Osteocyte (in vitro differentiated cells): Measurements from ENCODE around the gene KRTAP10-5. TPM values are rescaled to one million over a fixed set of nuclear protein-coding genes. Genes with fewer than 3 reads are reported as not detected.

ENCODE experiments used
- DNase-seq: peaks from one replicate; pipeline ENCODE4 v3.0.0; 2021; ENCODE audit warnings: mixed read lengths; ENCODE audit not compliant: unreplicated experiment; ENCODE audit errors: extremely low spot score
- H3K27ac Mint-ChIP-seq: one replicate; pipeline ENCODE4 v1.8.0; 2021; ENCODE audit warnings: mild to moderate bottlenecking, mixed read lengths; ENCODE audit not compliant: unreplicated experiment
- H3K27me3 Mint-ChIP-seq: one replicate; pipeline ENCODE4 v1.8.0; 2021; ENCODE audit warnings: mixed read lengths; ENCODE audit not compliant: unreplicated experiment
- H3K36me3 Mint-ChIP-seq: one replicate; pipeline ENCODE4 v1.8.0; 2021; ENCODE audit warnings: mixed read lengths; ENCODE audit not compliant: unreplicated experiment
- H3K4me1 Mint-ChIP-seq: one replicate; pipeline ENCODE4 v1.8.0; 2021; ENCODE audit warnings: mixed read lengths; ENCODE audit not compliant: unreplicated experiment
- H3K4me3 Mint-ChIP-seq: one replicate; pipeline ENCODE4 v1.8.0; 2021; ENCODE audit warnings: mild to moderate bottlenecking, moderate library complexity, mixed read lengths; ENCODE audit not compliant: unreplicated experiment
- H3K9me3 Mint-ChIP-seq: one replicate; pipeline ENCODE4 v1.8.0; 2021; ENCODE audit warnings: mixed read lengths; ENCODE audit not compliant: unreplicated experiment
- total RNA-seq: library from RNA; stranded (reverse); gene quantifications from 2 replicates; pipeline ENCODE4 v1.2.1, GENCODE V29; 2021
- TF ChIP-seq, protein P1 (sequence below): fragments of 200-600 bp; sonication (generic); IDR thresholded peaks from 2 replicates; pipeline ENCODE4 v1.5.0; 2021; ENCODE audit warnings: antibody characterized with exemption, mild to moderate bottlenecking, moderate library complexity

Gene KRTAP10-5
- total RNA-seq, 1 donor from 2014 or later: not detected

DNA sequence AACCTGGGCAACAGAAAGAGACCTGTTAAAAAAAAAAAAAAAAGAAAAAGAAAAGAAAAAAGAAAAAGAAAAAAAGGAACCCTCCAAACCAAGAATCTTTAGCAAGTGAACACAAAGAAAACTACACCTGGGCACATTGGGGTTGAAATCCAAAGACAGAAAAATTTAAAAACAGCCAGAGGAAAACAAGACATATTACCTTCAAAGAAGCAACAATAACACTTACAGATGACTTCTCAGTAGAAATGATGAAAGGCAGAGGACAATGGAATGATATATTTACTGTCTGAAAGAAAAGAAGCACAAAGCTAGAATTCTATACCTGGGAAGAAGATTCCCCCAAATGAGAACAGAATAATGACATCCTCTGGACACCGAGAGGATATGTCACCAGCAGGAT lies 37.7 kb downstream of the KRTAP10-5 start:
- TF ChIP-seq, protein P1, sequence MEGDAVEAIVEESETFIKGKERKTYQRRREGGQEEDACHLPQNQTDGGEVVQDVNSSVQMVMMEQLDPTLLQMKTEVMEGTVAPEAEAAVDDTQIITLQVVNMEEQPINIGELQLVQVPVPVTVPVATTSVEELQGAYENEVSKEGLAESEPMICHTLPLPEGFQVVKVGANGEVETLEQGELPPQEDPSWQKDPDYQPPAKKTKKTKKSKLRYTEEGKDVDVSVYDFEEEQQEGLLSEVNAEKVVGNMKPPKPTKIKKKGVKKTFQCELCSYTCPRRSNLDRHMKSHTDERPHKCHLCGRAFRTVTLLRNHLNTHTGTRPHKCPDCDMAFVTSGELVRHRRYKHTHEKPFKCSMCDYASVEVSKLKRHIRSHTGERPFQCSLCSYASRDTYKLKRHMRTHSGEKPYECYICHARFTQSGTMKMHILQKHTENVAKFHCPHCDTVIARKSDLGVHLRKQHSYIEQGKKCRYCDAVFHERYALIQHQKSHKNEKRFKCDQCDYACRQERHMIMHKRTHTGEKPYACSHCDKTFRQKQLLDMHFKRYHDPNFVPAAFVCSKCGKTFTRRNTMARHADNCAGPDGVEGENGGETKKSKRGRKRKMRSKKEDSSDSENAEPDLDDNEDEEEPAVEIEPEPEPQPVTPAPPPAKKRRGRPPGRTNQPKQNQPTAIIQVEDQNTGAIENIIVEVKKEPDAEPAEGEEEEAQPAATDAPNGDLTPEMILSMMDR: no peak
- Mint-ChIP-seq H3K4me1 (no peaks in the 10 kb centered on the region), H3K27me3 (peaks cover 8% of the 10 kb centered on the region), H3K36me3 (peaks cover 5% of the 10 kb centered on the region), H3K4me3 (no peak overlapping the region), H3K9me3 (peaks cover 16% of the 10 kb centered on the region), H3K27ac (no peak overlapping the region)
- no peak for DNase-seq

DNA sequence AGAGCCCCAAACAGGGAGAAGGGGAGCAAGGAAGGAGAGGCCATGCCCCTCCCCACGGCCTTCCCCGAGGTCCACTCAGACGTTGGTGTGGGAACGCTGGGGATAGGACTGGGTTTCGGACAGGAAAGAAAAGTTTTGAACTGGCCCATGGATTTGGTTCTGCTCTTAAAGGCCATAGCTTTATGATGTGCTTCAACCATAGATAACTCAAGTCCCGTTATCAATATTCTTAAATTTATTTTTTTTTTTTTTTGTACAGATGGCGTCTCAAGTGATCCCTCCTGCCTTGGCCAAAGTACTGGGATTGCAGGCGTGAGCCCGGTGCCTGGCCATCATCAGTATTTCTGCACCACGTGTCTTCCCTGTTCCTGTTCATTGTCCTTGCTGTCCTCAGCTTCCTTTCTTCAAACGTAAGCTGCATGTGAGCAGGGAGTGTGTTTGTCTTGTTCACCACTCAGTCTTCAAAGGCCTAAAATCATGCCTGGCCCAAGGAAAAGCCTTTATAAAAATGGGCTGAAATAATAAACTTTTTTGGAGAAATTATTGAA lies 39.6 kb downstream of the KRTAP10-5 start:
- DNase-seq: peak; percentile 30
- Mint-ChIP-seq H3K27me3 (peaks cover 12% of the 10 kb centered on the region), H3K4me1 (no peaks in the 10 kb centered on the region), H3K9me3 (peaks cover 5% of the 10 kb centered on the region), H3K27ac (no peak overlapping the region), H3K4me3 (no peak overlapping the region), H3K36me3 (no peaks in the 10 kb centered on the region)
- TF ChIP-seq, protein P1: no peak

DNA sequence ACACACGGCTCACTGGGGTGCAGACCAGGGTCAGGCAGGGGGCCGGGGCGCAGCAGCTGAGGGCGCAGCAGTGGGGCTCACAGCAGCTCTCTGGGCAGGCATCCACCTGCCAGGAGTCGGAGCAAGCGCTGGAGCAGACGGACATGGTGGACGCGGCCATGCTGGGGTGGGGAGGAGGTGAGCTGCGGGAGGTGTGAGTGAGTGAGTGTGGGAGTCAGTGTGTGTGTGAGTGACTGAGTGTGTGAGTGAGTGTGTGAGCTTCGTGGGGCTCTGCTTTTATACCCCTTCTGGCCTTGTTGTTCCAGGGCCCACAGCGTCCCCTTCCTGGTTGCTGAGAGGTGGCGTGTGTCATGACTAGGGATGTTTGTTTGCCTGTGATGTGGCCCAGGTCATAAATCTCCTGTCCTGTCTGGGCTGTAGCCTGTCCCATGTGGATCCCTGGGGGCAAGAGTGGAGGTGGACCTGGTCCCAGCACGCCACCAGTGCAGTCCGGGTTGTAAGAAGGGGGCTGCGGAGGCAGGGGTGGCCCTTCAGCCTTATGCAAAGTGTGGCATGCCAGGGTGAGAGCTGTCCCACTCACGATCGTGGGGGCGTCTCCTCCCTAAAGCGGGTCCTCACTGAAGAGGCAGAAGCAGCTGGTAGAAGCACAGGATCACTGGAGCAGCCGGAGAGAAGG lies 40.3 kb downstream of the KRTAP10-5 start, which contains the start of gene KRTAP10-1:
KRTAP10-1 (minus strand) TSS at position 205 of the 676 bp plus-strand sequence; CDS start at position 160, 45 bp downstream.
- H3K9me3 Mint-ChIP-seq: no peaks in the 10 kb centered on the region
- H3K4me1 Mint-ChIP-seq: no peaks in the 10 kb centered on the region
- no peaks in the 10 kb centered on the region for H3K36me3 Mint-ChIP-seq
- no peak within 1 kb of the TSS for H3K27ac Mint-ChIP-seq
- TF ChIP-seq, protein P1: no peak
- DNase-seq: peak; percentile 83
- no peak within 1 kb of the TSS for H3K4me3 Mint-ChIP-seq
- peaks cover 12% of the 10 kb centered on the region for H3K27me3 Mint-ChIP-seq

DNA sequence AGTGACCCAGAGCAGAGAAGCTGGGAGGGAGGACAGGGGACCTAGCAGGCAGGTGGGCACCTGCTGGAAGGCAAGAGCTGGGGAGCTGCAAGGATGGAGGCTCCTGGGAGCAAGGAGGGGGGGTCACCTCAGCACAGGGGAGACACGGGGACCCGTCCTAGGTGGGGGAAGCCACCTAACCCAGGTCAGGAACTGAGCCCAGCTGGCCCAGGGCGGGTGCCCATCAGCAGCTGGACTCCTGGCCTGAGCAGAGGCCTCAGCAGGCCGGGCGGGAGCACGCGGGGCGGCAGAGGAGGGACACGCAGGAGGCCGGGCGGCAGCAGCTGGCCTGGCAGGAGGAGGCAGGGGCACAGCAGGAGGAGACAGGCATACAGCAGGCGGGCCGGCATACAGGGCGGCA lies 41.4 kb downstream of the KRTAP10-5 start:
- Mint-ChIP-seq H3K36me3 (no peaks in the 10 kb centered on the region), H3K27ac (no peak overlapping the region), H3K4me1 (no peaks in the 10 kb centered on the region), H3K9me3 (no peaks in the 10 kb centered on the region), H3K27me3 (peaks cover 12% of the 10 kb centered on the region), H3K4me3 (no peak overlapping the region)
- TF ChIP-seq, protein P1: no peak
- DNase-seq: peak; percentile 81
